ENCODE measurements around the gene RALGPS1.

Gene RALGPS1

GRCh38 chr9:127255692-127256091, 341.1 kb downstream of the RALGPS1 start:
- H3K4me1 Mint-ChIP-seq (ENCODE audit: low read depth), result no peaks in the 10 kb centered on the region
- H3K36me3 Mint-ChIP-seq, result no peaks in the 10 kb centered on the region
- H3K27me3 Mint-ChIP-seq, result peaks cover 13% of the 10 kb centered on the region

DNA sequence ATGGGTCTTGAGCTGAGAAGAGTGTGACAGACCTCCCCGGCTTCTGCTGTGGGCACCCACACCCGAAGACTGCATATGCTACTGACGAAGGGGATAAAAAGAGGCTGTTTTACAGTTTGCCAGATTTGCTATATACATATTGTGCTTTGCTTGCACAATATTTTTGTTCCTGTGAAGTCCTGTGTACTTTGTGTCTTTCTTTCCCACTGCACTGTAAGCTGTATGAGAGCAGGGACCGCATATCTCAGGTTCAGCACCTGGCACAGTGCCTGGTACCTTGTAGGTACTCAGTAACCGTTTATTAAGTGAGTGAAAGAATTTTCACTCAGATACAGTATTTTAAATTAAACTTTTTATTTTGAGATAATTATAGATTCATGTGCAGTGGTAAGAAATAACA, 341.7 kb downstream of the RALGPS1 start:
- Mint-ChIP-seq H3K36me3 (no peaks in the 10 kb centered on the region), H3K27ac (no peak overlapping the region), H3K4me1 (ENCODE audit: low read depth) (no peaks in the 10 kb centered on the region), H3K9me3 (ENCODE audit: low read depth) (no peaks in the 10 kb centered on the region), H3K4me3 (no peak overlapping the region), H3K27me3 (peaks cover 13% of the 10 kb centered on the region)

More at GRCh38 chr9:127255692-127256091, 341.1 kb downstream of the RALGPS1 start:
- Mint-ChIP-seq H3K27ac (no peak overlapping the region), H3K9me3 (ENCODE audit: low read depth) (no peaks in the 10 kb centered on the region), H3K4me3 (no peak overlapping the region)

- no peaks in the 10 kb centered on the region for H3K4me1 Mint-ChIP-seq (ENCODE audit: low read depth)
- H3K27ac Mint-ChIP-seq, result no peak overlapping the region
- peaks cover 6% of the 10 kb centered on the region for H3K27me3 Mint-ChIP-seq
- peaks cover 2% of the 10 kb centered on the region for H3K36me3 Mint-ChIP-seq
- no peak overlapping the region for H3K4me3 Mint-ChIP-seq
- H3K9me3 Mint-ChIP-seq (ENCODE audit: low read depth), result no peaks in the 10 kb centered on the region
Measured at GRCh38 chr9:127258606-127259471, 344.3 kb downstream of the RALGPS1 start.

DNA sequence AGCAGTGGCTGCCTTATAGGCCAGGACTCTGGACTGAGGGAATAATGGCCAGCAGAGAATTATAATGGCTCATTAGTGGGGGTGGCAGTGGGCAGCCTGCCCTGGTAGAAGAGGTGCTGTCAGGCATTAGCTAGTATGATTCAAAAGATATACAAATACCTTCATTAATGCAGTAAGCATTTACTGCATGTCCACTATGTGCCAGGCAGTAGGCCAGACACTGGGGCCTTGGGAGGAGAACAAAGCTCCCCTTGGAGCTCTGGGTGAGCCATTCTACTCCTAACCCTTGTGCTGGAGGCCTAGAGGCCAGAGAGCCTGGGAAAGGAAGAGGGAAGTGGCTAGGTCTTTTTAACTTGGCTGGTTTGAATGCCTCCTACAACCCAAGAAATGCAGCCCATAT, 348.0 kb downstream of the RALGPS1 start:
- H3K4me3 Mint-ChIP-seq, result no peak overlapping the region
- H3K4me1 Mint-ChIP-seq (ENCODE audit: low read depth), result no peaks in the 10 kb centered on the region
- H3K27ac Mint-ChIP-seq, result no peak overlapping the region
- H3K27me3 Mint-ChIP-seq, result no peaks in the 10 kb centered on the region
- no peaks in the 10 kb centered on the region for H3K9me3 Mint-ChIP-seq (ENCODE audit: low read depth)
- H3K36me3 Mint-ChIP-seq, result peaks cover 8% of the 10 kb centered on the region

- Mint-ChIP-seq H3K36me3 (peaks cover 8% of the 10 kb centered on the region), H3K4me3 (no peak overlapping the region), H3K27me3 (peaks cover under 1% of the 10 kb centered on the region), H3K9me3 (ENCODE audit: low read depth) (no peaks in the 10 kb centered on the region), H3K4me1 (ENCODE audit: low read depth) (no peaks in the 10 kb centered on the region), H3K27ac (no peak overlapping the region)
Measured at GRCh38 chr9:127263237-127263636, 348.7 kb downstream of the RALGPS1 start.

GRCh38 chr9:127263664-127264063, 349.1 kb downstream of the RALGPS1 start:
- Mint-ChIP-seq H3K27ac (no peak overlapping the region), H3K36me3 (peaks cover 8% of the 10 kb centered on the region), H3K4me1 (ENCODE audit: low read depth) (no peaks in the 10 kb centered on the region), H3K27me3 (peaks cover 2% of the 10 kb centered on the region), H3K9me3 (ENCODE audit: low read depth) (no peaks in the 10 kb centered on the region), H3K4me3 (no peak overlapping the region)

- no peaks in the 10 kb centered on the region for H3K4me1 Mint-ChIP-seq (ENCODE audit: low read depth)
- H3K9me3 Mint-ChIP-seq (ENCODE audit: low read depth), result no peaks in the 10 kb centered on the region
- H3K27me3 Mint-ChIP-seq, result peaks cover 6% of the 10 kb centered on the region
- H3K4me3 Mint-ChIP-seq, result no peak within 1 kb of the TSS
- H3K27ac Mint-ChIP-seq, result no peak within 1 kb of the TSS
- H3K36me3 Mint-ChIP-seq, result peaks cover 8% of the 10 kb centered on the region
Measured at GRCh38 chr9:127264462-127265219, 350.1 kb downstream of the RALGPS1 start, which contains the start of gene GARNL3. Gene GARNL3, plus strand, starts transcription at chr9:127264774. Its CDS starts 104 bp downstream, at chr9:127264878.

DNA sequence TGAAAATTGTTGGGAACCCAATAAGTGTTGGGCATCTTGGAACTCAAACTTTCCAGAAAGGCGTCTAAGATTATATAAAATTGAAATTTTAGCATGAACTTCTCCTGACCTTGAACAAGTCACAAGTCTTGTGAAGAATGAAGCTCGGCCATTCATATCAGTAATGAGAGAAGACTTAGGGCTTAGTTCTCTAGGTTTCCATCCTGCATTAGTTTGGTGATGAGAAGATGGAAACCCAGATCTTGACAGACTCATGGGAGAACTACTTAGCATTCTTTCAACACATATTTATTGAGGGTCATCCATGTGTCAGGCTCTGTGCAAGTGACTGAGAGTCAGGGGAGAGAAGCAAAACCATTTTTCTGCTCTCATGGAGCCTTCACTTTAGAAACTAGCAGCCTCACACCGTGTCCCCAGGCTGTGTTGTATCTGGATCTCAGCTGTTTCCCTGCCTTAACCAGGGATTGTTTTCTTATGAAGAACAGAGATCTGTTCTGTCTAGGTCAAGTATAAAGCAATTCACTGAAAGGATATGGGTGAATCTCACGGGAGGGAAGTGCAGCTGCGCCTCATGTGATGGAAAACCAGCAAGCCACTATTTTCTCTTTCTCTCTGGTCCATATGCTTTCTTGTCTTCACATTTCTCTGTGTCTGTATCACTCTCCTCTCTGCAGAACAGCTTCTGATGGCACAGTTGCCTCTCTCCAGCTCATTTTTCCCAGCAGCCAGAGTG, 353.4 kb downstream of the RALGPS1 start:
- H3K9me3 Mint-ChIP-seq (ENCODE audit: low read depth), result no peaks in the 10 kb centered on the region
- no peak overlapping the region for H3K27ac Mint-ChIP-seq
- peaks cover 12% of the 10 kb centered on the region for H3K27me3 Mint-ChIP-seq
- H3K4me3 Mint-ChIP-seq, result no peak overlapping the region
- no peaks in the 10 kb centered on the region for H3K4me1 Mint-ChIP-seq (ENCODE audit: low read depth)
- peaks cover 8% of the 10 kb centered on the region for H3K36me3 Mint-ChIP-seq

GRCh38 chr9:127269449-127269848, 354.9 kb downstream of the RALGPS1 start:
- H3K9me3 Mint-ChIP-seq (ENCODE audit: low read depth), result no peaks in the 10 kb centered on the region
- H3K27ac Mint-ChIP-seq, result no peak overlapping the region
- H3K4me1 Mint-ChIP-seq (ENCODE audit: low read depth), result no peaks in the 10 kb centered on the region
- H3K4me3 Mint-ChIP-seq, result no peak overlapping the region
- H3K27me3 Mint-ChIP-seq, result peaks cover 13% of the 10 kb centered on the region
- peaks cover 8% of the 10 kb centered on the region for H3K36me3 Mint-ChIP-seq
